CD4-positive, alpha-beta T cell treated with Interleukin-1 beta for 1 hour (primary cell): Measurements from ENCODE around the gene TCP11X2.
"Not testable (repeated sequence)": the region's sequence is repeated elsewhere in the genome, so short reads cannot be mapped to it uniquely, and the experiment has no call there.

Source experiments
- DNase-seq, 2 donors: peaks; one replicate each; pipeline ENCODE4 v3.0.0-alpha.2; 2020 to 2022

TCP11X2 gene

DNA sequence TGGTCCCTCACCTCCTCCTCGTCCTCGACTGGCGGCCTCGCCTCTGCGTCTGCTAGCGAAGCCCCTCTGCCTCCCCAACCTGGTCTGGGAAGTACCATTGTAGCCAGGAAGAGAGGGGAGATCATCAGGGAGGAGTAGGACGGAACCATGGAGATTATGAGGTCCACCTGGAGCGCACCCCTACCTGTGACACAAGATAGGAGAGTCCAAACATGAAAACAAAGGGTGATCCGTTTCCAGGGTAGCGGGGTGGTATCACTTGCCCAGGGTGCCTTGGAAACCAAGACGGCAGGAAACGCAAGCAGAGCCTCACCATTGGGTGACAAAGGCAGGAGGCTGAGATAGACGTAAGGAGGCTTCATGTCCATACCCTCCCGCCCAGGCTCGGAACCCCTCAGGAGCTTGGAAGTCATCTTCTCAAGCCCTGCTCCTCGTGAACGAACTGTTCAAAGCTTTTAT lies at the start of gene TCP11X2:
Gene TCP11X2, minus strand, starts transcription at position 51 of the 459 bp plus-strand sequence.
- DNase-seq: not testable (repeated sequence)

DNA sequence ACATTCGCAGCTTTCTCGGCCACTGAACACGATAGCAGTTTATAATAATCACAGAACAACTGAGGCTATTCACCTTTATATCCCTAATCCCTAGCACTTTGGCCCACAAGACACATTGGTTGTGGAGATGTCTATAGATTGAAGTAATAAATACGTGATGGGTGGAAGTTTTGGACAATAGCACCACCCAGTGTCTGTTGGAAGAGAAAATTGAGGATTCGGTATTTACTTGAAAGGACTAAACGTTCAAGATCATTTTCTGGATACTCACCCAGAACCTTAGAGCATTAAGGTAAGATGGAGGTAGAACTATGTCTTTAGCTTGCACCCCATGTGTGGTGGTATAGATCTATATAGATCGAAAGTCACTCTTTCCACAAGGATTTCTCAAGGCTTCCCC lies 45.7 kb upstream of the TCP11X2 start:
- no peak for DNase-seq

DNA sequence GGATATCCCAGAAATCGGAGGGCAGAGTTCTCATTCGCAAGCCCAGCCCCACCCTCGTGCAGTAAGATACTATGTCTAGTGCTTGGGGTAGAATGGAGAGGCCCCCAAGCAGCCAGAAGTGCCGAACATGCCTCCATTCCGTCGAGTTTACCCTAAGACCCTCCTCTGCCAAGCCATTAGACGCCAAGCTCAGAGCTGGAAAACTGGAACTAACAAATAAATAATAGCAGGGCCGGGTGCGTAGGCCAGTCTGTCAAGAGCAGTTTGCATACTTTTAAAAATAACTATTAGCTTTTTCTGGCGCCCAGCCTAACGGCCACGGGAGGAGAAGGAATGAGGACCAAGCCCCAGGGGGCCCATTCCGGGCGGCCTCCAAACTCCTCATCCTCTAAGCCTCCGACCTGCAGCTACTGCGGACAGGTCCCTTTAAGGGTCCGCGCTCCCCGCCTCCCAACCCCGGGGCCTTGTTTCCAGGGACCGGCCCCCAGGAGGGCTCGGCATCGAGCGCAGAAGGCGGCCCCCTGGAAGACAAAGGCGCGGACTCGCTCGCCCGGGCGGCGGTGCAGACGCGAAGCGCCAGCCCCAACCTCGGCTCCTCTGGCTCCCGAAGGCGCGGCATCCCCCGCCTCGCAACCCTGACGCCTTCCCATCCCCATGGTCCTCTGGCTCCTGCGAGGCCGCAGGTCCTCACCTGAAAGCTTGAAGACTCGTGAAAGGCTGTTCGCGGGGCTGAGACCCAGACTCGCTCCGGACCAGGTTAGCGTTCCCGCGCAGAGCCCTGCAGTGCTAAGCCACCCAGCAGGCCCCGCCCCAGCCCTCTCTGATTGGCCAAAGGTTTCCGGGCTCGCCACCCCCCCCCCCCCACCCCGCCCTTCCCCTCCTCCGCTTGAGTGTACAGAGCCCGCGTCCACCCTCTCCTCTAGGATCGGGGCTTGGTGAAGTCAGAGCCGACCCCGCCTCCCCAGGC lies 44.6 kb upstream of the TCP11X2 start, which contains the start of gene TMSB15A:
Gene TMSB15A, minus strand, starts transcription at position 765 of the 967 bp plus-strand sequence.
- peak; percentile 41 to 47 for DNase-seq

DNA sequence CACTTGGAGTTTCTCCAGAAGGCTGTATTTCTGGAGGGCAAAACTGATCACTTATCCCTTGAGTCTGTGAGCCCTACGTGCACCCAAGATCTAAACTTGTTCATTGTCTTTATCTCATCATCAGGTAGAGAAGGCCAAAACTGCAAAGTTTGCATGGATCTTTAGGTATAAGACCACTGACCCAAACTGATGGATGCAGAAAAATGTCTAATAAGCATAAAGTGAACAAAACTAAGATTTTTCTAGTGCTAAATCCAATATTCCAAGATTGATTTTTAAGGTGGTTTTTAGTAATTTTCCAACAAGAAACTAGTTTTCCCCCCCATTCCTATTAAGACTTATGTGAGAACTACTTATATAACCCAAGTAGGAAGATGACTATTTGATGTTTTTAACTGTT lies 42.9 kb upstream of the TCP11X2 start:
- DNase-seq: no peak

DNA sequence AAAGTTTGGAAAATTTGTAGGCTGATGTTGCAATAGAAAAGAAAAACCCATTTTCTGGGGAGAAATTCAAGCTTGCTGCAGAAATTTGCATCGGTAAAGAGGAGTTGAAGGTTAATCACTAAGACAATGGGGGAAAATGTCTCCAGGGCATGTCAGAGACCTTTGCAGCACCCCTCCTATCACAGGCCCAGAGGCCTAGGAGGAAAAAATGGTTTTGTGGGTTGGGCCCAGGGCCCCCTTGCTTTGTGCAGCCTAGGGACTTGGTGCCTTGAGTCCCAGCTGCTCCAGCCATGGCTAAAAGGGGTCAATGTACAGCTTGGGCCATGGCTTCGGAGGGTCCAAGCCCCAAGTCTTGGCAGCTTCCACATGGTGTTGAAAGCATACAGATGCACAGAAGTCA lies 27.1 kb upstream of the TCP11X2 start:
- no peak for DNase-seq

DNA sequence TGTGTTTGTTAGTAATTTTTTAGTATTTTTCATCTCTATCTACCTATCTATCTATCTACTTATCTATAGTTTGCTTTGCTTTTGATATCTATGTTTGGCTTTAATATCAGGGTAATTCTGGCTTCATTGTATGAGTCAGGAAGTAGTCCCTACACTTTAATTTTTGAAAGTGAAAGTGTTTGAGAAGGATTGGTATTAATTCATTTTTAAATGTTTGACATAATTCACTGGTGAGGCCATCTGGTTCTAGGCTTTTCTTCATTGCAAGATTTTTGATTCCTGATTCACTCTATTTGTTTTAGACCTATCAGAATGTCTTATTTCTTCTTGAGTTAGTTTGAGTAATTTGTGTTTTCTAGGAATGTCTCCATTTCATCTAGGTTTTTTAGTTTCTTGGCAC lies 20.2 kb upstream of the TCP11X2 start:
- no peak for DNase-seq

DNA sequence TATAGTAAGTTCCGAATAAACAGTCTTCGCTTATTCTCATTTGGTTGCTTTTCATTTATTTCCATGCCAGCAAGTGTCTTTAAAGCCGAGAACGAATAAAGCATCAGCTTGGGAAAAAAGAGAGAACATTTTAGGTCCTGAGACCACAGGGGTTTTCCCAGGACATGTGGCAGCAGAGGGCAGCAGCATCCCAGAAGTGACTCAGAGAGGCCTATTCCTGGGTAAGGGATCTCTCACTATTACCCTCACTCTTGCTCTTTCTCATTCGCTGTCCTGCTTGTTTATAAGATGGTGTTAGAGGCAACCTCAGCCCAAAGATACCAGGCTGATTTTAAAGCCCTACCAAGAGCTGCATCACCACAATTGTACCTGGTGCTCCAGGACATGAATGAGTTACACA lies 7.2 kb upstream of the TCP11X2 start:
- not testable (repeated sequence) for DNase-seq

DNA sequence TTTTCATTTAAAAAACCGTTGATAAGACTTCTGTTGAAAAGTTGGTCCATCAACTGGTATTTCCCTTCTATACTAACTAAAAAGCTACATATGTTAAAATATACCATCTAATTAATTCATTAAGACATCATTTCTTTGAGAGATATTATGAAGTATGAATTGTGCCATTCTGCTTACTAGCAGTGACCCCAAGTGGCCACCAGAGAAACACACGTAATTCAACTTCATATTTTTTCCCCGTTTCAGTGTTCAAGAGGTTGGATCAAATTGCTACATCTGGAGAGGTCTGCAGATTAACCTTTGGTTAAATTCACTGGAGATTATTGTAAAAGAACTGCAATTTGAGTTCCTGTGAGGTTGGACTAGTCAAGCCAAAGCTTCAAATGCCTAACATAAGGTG lies 1.4 kb downstream of the TCP11X2 start:
- not testable (repeated sequence) for DNase-seq

DNA sequence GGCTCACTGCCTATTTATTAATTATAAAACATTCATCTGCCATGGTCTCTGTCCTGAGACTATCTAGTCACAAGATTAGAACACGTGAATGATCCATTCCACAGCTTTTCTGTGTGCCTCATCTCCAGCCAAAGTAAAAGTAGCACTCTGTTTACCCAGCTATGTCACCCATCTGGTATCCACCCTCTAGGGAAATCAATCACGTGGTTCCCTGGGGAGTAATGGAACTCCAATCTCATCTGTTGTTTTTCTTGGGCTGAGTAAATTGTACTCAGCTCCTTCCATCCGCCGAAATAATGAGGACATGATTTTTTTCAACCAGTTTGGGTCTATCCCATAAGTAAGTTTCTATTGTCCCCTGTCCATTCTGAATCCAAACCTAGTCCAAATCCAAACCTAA lies 13.0 kb downstream of the TCP11X2 start:
- DNase-seq: not testable (repeated sequence)

DNA sequence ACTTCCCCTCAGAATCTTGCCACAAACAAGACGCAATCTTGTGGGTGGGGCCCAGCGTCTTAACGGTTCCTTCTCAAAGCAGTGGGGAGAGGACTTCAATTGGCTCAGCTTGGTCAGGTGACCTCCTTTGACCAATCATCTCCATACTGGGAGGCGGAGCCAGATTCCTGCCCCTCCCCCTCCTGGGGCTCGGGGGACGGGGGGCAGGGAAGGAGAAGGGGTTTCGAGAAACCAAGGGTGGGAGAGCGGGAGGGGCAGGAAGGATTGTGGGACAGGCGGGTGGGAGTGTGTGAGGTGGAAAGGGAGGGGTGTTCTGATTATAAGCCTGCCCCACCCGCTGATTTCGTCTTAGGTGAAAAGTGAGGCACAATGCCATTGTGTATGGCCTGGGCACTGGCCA lies 31.7 kb downstream of the TCP11X2 start, which contains the start of gene NXF2B:
Gene NXF2B, minus strand, starts transcription at position 101 of the 400 bp plus-strand sequence. CDS start 59,972 bp downstream, outside the sequence.
- not testable (repeated sequence) for DNase-seq

DNA sequence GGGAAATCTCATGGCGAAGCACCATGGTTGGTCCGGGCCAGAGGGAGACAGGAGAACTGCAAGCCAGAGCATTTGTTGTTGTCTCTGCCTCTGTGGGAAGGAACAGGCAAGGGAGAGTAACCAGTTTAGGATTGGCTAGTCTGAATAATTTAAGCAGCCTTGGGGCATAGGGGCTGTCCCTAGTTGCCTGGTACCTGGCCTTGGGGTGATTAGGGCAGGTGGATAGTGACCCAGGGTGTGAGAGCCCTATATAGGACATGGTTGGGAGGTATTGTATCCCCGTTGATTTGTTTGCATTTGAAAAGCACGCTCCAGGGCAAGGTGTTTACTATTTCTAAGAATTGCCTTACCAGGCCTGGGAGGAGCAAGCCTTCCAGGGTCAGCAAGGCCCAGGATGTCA lies 57.1 kb downstream of the TCP11X2 start:
- not testable (repeated sequence) for DNase-seq
